GM19372 (cell line): ENCODE data around the gene ZNF71.
"Not testable (repeated sequence)": the region's sequence is repeated elsewhere in the genome, so short reads cannot be mapped to it uniquely, and the experiment has no call there.

Experiments
- ATAC-seq: cut with Tn5 transposase; IDR thresholded peaks from one replicate; pipeline ENCODE4 v1.9.1; 2021; ENCODE audit warnings: mild to moderate bottlenecking, low read depth, moderate library complexity; ENCODE audit not compliant: unreplicated experiment

The ZNF71 gene

DNA sequence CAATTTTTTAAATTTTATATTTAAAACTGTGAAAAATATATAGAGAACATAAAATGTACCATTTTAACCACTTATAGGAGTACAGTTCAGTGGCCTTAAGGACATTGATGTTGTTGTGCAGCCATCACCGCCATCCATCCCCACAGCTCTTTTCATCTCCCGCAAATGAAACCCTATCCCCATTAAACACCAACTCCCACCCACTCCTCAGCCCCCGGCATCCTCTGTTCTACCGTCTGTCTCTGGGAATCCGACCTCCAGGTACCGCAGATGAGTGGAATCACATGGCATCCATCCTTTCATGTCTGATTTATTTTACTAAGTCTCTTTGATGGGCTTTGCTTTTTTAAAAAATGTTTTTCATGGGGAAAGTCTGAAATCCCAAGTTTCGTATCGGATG lies 24.0 kb downstream of the ZNF71 start:
- no peak for ATAC-seq

DNA sequence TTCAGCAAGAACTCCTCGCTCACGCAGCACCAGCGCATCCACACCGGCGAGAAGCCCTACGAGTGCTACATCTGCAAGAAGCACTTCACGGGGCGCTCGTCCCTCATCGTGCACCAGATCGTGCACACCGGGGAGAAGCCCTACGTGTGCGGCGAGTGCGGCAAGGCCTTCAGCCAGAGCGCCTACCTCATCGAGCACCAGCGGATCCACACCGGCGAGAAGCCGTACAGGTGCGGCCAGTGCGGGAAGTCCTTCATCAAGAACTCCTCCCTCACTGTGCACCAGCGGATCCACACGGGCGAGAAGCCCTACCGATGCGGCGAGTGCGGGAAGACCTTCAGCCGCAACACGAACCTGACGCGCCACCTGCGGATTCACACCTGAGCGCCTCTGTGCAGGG lies 27.3 kb downstream of the ZNF71 start:
- no peak for ATAC-seq

DNA sequence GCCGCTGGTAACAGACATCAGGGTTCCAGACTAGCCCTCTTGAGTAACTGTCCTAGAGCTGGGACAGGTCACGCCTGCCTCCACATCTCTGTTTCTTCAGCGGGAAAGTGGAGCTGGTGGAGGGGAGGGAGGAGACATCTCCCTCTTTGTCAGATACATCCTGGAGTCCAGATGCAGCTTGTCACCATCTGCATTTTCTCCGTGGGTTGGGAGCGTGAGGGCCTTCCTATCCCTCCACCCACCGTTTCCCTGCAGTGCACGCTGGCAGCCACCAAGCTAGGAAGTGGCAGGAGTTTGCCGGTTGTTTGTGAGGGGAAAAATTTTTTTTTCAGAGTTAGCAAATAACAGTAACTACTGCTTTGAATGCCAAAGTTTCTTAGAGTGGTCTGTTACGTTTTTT lies 27.9 kb downstream of the ZNF71 start:
- ATAC-seq = no peak

DNA sequence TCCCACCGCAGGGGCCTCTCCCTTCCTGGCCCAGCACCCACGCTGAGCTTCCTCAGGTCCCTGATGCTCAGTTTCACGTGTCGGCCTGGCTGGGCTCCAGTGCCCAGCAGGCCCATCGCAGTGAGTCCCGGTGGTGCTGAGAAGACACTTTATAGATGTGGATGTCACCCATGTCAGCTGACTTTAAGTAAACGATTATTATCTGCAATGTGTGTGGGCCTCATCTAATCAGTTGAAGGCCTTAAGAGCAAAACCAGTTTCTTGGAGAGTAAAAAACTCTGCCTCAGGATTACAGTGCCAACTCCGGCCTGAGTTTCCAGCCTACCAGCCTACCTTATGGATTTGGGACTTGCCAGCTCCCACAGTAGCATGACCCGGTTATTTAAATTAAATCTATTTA lies 30.6 kb downstream of the ZNF71 start:
- ATAC-seq = no peak

DNA sequence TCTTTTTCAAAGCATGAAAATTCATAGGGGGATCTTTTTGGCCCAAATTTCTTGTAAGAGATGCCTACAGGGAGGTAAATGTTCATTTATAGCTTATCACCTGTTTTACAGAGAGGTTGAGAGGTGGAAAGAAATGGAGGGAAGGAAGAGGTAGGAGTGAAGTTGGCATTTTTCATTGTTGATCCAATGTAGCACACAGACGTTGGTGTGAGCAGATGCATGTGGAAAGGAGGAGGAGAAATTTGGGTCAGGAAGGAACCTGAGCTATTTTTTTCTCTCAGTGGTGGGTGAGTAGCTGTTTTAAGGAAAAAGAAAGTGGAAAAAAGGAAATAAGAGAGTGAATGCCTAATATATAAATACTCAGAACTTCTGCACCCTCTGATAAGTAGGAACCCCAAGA lies 37.9 kb downstream of the ZNF71 start:
- ATAC-seq = no peak

DNA sequence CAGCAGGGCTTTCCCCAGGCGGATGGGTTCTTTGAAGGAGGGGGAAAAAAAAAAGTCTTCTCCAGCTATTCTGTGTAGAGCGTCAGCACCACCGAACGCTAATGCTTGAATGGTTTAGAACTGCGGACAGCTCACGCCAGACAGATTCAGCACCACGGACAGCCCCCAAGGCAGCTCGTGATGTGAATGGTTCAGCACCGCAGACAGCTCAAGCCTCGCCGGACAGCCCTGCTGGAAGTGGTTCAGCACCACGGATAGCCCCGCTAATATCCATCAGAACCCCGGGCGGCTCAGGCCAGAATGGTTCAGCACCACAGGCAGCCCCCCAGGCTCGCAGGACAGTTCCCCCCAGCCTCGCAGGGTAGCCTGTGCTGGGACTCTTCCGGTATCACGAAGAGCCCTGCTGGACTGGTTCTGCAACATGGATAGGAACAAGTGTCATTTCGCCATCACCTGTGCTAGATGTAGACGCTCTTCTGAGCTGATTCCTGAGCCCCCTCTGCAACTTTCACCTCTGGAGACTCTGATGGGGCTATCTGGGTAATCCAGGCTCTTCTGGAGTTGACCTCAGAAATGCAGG lies 43.0 kb downstream of the ZNF71 start:
- no peak for ATAC-seq

DNA sequence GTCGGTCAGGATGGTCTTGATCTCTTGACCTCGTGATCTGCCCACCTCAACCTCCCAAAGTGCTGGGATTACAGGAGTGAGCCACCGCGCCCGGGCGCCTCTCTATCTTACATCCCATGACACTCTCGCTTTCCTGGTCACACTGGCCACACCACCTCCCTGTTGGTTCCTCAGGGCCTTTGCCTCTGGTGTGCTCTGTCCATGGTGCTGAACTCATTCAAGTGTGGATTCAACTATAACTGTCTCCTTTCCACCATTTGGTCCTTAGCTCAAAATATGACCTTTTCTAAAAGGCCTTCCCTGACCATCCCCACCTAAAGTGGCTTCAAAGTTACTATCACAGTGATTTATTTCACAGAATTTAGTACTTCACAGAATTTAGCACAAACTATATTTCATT lies 44.1 kb downstream of the ZNF71 start:
- ATAC-seq = no peak

DNA sequence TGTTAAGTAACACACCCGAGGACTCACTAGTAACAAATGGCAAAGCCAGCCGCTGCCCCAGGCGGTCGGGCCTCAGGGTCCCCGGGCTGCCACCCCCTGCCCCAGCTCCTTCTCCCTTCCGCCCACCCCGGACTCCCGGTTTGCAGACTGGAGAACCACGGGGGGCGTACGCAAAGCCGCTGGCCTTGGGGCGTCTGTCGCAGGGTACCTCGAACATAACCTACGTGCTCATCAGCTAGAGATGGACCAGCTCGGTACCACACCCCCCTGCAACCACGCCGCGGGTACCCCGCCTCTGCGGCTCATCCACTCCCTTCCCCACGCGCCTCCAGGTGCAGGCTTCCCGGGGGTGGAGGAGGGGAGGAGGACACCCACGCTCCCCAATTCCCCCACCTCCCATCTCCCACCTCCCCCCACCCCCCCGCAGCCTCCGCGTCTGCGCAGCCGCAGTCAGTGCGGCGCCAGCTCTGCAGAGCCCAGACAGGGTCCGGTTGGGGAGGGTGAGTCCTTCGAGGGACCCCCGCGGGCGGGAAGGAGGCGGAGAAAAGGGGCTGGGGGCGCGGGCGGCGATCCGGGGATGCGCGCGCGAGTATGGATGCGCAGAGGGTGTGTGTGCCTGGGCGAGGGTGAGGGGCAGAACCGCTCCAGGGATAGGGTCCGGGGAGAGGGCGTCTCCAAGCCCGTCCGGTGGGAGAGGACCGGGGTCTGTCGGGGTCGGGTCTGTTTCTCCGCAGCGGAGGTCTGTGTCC lies 47.8 kb downstream of the ZNF71 start, which contains the start of gene SMIM17:
Gene SMIM17 (plus strand): TSS at position 449 of the 749 bp plus-strand sequence. CDS start 2,509 bp downstream, outside the sequence.
- no peak for ATAC-seq

DNA sequence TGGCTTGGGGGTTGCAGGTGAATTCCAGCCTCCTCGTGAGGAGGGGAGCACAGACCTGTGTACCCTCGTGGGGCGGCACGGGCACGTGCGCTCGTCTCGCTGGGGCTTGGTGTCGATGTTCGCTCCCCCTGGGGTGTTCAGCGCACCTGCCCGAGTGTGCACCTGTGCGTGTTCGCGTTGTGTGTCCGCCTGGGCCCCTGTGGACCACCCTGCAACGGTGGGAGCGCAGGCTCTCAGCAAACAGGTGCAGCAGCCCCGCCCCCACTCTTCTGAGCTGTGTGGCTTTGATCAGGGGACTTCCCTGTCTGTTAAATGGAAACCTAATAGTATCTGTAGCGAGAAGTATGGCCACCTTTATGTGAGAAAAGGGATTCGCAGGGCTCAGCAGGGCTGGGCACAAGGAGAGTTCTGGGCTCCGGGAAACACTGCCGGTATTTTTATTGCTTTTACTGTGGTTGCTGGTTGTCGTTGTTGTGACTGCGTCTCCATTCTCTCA lies 48.4 kb downstream of the ZNF71 start:
- no peak for ATAC-seq

DNA sequence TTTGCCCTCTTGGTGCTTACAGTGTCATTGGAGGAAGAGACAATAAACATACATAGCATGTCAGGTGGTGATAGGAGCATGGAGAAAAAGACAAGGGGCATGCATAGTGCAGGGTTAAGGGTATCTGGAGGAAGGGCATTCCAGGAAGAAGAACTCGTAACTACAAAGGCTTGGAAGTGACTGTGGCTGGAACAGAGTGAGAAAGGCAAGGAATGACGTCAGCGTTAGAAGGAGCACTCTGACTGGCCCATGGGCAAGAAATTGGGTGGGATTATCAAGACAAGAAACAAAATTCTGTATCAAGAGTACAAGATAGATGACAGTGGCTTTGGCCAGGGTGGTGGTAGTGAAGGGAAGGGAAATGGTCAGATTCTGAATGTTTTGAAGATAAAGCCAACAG lies 59.0 kb downstream of the ZNF71 start:
- ATAC-seq = no peak

DNA sequence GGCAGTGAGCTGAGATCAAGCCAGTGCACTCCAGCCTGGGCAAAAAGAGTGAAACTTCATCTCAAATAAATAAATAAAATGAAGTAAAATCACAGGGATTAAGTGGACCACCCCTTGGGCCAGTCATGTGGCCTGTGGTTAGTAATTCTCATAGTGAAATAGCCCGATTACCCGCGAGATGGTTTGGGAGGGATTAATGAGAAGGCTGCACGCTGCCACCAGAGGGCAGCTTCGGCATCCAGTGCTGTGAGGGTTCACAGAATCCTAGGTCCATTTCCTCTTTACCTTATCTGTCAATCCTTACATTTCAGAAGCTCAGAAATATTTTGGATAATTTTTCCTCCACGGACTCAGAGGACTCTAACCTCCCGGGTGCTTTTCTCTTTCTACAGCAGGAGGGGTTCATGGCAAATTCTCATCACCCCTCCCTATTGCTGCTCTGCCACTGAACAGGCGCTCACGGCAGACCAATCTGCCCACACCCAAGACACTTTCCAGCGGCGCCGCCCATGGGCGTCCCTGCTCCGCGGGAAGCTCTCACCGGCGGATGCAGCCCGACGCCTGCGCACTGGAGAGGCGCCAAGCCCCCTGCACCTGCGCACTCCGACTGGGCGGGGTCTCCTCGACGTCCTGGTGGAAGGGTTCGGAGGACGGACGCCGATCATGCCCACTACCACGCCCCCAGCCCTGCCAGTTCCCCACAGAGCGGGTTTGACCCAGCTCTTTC lies 65.4 kb downstream of the ZNF71 start:
- no peak for ATAC-seq

DNA sequence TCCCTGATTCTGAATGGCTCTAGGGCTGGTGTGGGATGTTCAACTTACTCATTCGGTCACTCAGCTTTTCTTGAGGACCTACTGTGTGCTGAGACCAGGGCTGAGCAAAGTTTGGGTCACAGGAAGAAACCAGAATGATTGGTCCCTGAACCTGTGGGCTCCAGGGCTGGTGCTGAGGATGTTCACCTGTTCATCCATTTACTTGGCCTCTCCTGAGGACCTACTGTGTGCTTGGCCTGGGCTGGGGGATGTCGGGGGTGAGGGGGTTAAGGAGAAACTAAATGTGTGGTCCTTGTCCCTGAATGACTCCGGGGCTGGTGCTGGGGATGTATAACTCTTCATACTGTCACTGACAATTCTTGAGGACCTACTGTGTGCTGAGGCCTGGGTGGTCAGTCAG lies 66.1 kb downstream of the ZNF71 start:
- no peak for ATAC-seq

DNA sequence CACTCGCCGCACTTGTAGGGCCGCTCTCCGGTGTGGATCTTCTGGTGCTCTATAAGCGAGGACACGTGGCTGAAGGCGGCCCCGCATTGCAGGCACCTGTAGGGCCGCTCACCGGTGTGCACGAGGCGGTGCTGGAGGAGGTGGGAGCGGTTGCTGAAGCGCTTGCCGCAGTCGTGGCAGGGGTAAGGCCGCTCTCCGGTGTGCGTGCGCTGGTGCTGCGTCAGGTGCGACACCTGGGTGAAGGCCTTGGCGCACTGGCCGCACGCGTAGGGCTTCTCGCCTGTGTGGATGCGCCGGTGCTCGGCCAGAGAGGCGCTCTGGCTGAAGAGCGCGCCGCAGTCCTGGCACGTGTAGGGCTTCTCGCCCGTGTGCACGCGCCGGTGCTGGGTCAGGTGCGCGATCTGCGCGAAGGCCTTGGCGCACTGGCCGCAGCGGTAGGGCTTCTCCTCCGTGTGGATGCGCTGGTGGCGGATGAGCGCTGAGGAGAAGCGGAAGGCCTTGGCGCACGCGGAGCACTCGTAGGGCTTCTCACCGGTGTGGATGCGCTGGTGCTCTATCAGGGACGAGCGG lies 68.9 kb downstream of the ZNF71 start:
- no peak for ATAC-seq

DNA sequence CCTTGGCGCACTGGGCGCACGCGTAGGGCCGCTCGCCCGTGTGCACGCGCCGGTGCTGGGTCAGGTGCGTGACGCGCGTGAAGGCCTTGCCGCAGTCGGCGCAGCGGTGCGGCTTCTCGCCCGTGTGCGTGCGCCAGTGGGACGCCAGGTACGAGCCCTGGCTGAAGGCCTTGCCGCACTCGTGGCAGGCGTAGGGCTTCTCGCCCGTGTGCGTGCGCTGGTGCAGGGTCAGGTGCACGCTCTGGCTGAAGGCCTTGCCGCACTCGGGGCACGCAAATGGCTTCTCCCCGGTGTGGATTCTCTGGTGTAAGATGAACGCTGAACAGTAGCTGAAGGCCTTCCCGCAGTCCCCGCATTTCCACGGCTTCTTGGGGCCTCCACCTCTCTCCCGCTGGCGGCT lies 69.4 kb downstream of the ZNF71 start:
- ATAC-seq = no peak

DNA sequence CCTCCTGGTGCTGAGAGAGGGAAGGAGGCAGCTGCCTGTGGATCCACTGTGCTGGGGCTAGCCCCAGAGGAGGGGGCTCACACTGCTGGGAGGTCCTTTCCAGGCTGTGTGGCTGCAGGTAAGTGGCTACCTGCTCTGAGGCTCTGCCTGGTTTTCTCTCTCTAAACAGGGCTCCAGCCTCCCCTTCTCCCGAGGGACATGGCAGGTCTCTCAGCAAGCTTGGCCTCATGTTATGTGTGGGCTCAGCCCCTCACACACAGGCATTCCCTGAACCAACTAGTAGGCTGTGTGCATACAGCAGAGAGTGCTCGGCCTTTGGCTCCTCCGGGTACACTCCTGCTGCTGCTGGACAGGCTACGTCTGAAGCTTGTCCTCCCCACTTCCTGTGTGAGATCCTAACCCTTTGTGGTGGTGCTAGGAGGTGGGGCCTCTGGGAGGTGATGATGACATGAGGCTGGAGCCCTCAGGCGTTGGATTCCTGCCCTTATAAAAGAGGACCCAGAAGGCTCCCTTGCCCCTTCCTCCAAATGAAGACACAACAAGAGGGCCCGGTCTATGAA lies 72.3 kb downstream of the ZNF71 start:
- no peak for ATAC-seq

DNA sequence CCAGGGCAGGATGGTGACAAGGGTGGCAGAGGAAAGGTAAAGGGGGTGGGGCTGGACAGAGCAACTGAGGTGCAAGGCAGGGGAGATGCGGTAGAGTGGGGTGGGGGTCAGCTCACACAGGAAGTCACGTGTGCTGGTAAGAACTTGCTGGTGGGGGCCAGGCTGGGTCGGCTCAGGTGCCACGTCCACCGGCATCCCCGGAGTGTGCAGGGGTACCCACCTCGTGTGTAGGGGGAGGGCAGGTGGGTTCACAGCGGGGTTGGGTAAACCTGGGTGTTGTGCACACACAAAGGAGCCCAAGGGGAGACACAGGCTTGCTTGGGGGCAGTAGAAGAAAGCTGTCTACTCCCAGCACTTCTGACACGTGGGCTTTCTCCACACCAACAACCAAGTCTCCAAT lies 73.6 kb downstream of the ZNF71 start:
- ATAC-seq = no peak

DNA sequence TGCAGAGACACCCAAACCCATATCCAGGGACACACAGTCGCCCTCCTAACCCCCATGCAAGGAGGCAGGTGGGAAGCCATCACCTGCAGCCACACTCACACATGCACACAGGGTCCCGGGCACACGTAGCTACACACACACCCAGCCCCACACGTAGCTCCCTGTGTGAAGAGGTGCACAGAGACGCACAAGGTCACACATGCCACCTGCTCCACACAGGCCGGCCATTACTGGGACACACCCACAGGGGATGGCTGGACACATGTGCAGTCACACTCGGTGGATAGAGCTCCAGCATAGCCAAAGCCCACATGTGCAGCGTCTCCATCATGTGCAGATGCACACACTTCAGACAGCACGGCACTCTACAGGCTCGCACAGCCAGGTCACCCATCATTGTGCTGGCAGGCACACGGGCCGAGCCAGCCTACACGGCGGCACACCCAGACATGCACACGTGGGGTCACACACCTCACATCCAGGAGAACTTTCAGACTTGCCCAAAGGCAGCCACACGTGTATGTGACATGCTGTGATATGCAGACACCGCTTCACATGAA lies 75.4 kb downstream of the ZNF71 start:
- ATAC-seq = no peak

DNA sequence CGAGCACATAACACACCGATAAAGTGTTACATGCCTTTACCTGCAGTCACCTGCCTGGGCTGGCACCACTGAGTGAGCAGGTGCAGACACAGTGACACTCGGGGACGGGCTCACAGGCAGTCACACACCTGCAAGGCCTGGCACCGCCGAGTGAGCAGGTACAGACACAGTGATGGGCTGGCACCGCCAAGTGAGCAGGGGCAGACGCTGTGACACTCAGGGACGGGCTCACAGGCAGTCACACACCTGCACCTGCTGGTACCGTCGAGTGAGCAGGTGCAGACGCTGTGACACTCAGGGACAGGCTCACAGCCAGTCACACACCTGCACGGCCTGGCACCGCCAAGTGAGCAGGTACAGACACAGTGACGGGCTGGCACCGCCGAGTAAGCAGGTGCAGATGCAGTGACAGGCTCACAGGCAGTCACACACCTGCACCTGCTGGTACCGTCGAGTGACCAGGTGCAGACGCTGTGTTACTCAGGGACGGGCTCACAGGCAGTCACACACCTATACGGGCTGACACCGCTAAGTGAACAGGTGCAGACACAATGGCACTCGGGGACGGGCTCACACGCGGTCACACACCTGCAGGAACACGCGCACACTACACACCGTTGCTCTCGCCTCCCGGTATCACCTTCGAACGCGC lies 76.0 kb downstream of the ZNF71 start:
- no peak for ATAC-seq

DNA sequence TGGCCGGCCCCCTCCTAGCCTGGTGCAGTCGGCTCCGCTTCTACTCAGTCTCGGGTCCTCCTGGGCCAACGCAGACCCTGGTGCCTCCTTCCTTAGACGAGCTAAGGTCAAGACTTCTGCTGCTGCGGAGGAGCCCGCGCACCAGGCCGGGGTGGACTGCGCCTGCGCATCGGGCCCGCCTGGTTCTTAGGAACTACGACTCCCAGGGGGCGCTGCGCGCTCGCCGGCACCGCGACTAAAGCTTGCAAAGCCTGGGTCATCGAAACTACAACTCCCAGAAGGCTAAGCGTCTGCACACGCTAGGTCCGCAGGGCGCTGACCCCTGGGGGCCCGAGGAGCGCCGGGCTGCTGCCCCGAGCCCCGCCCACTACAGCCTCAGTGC lies 76.5 kb downstream of the ZNF71 start, which contains the start of gene ZNF835:
Gene ZNF835 (minus strand): TSS at position 145 of the 382 bp plus-strand sequence. CDS start 6,559 bp downstream, outside the sequence.
- ATAC-seq = no peak

DNA sequence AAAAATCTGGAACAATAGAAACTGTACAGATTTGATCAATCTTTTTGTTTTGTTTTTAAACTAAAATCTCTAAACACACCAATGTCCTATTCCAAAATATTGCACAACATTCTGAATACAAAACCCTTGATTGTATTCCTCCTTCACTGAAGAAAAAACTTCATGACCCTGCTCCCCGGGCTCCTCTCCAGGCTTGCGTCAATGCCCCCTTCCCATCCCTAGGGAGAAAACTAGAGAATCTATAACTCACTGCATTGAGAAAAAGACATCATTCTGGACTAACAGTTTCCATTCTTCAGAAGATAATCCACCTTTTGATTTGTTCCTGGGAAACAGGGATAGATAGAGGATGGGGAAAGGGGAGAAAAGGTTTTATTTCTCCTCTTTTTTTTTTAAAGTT lies 77.5 kb downstream of the ZNF71 start:
- not testable (repeated sequence) for ATAC-seq
